Liver (tissue), 9 donors: ENCODE results near the gene CHRNB1. TPM values are rescaled to one million over a fixed set of nuclear protein-coding genes. Genes with fewer than 3 reads are reported as not detected.

ENCODE experiments used
- DNase-seq: peaks from one replicate; pipeline ENCODE4 v3.0.0-alpha.2; 2017; ENCODE audit warnings: low spot score
- H3K27ac ChIP-seq, 2 donors: one replicate each; pipeline ENCODE4 v1.7.0; 2013; ENCODE audit warnings: inconsistent platforms in 2 of 2, low read length in 2 of 2, control low read depth in 1 of 2, low read depth in 1 of 2, mild to moderate bottlenecking in 1 of 2
- H3K27me3 ChIP-seq, 4 donors: one replicate each; pipeline versions ENCODE4 v1.6.1 to v1.7.0; 2013; ENCODE audit warnings: low read length in 3 of 4, inconsistent platforms in 1 of 4, mild to moderate bottlenecking in 1 of 4, moderate library complexity in 1 of 4; ENCODE audit not compliant: control insufficient read depth in 4 of 4, insufficient read depth in 4 of 4
- H3K36me3 ChIP-seq, 4 donors: one replicate each; pipeline versions ENCODE4 v1.6.1 to v1.7.0; 2013; ENCODE audit warnings: low read length in 3 of 4, mild to moderate bottlenecking in 3 of 4, low read depth in 1 of 4, moderate library complexity in 1 of 4; ENCODE audit not compliant: control insufficient read depth in 4 of 4, insufficient read depth in 3 of 4
- H3K4me1 ChIP-seq, 4 donors: one replicate each; pipeline versions ENCODE4 v1.6.1 to v1.7.0; 2013; ENCODE audit warnings: low read length in 3 of 4, mild to moderate bottlenecking in 3 of 4, moderate library complexity in 1 of 4; ENCODE audit not compliant: control insufficient read depth in 4 of 4, insufficient read depth in 4 of 4
- H3K4me3 ChIP-seq, 3 donors: one replicate each; pipeline versions ENCODE4 v1.6.1 to v1.7.0; 2013; ENCODE audit warnings: low read length in 3 of 3, control low read depth in 1 of 3, low read depth in 1 of 3, mild to moderate bottlenecking in 1 of 3
- H3K9ac ChIP-seq, 2 donors: one replicate each; pipeline ENCODE4 v1.7.0; 2013; ENCODE audit warnings: low read length in 2 of 2, mild to moderate bottlenecking in 2 of 2, moderate library complexity in 2 of 2, control low read depth in 1 of 2, low read depth in 1 of 2
- H3K9me3 ChIP-seq, 4 donors: one replicate each; pipeline versions ENCODE4 v1.6.1 to v1.7.0; 2013; ENCODE audit warnings: low read length in 3 of 4; ENCODE audit not compliant: control insufficient read depth in 4 of 4
- ATF3 ChIP-seq: IDR thresholded peaks from 2 replicates; pipeline ENCODE4 v1.6.1; 2016; ENCODE audit warnings: antibody characterized with exemption
- CTCF ChIP-seq: fragments of 150-350 bp; IDR thresholded peaks from 2 replicates; pipeline ENCODE4 v1.5.1; 2017; ENCODE audit warnings: improper control_type of control experiment, low read depth, low read length; ENCODE audit not compliant: missing input control
- EGR1 ChIP-seq, 2 donors: IDR thresholded peaks; 2 replicates each; pipeline ENCODE4 v1.6.1; 2016 to 2018; ENCODE audit warnings: antibody characterized with exemption in 2 of 2, low read depth in 2 of 2
- FOXA1 ChIP-seq: IDR thresholded peaks from 2 replicates; pipeline ENCODE4 v1.6.1; 2016; ENCODE audit warnings: antibody characterized with exemption
- FOXA2 ChIP-seq: IDR thresholded peaks from 2 replicates; pipeline ENCODE4 v1.6.1; 2016; ENCODE audit warnings: antibody characterized with exemption
- GABPA ChIP-seq, 2 donors: IDR thresholded peaks in 1 of 2; conservative IDR thresholded peaks in 1 of 2; 2 replicates each; pipeline ENCODE4 v1.6.1; 2016; ENCODE audit warnings: antibody characterized with exemption in 2 of 2, mild to moderate bottlenecking in 1 of 2, moderate library complexity in 1 of 2
- HNF4A ChIP-seq, 2 donors: conservative IDR thresholded peaks; 2 replicates each; pipeline ENCODE4 v1.6.1; 2016; ENCODE audit warnings: antibody characterized with exemption in 2 of 2, mild to moderate bottlenecking in 2 of 2
- JUND ChIP-seq, 2 donors: IDR thresholded peaks; 2 replicates each; pipeline ENCODE4 v1.6.1; 2016; ENCODE audit warnings: antibody characterized with exemption in 2 of 2
- MAX ChIP-seq: IDR thresholded peaks from 2 replicates; pipeline ENCODE4 v1.6.1; 2016; ENCODE audit warnings: antibody characterized with exemption
- NR2F2 ChIP-seq: IDR thresholded peaks from 2 replicates; pipeline ENCODE4 v1.6.1; 2016; ENCODE audit warnings: antibody characterized with exemption
- RAD21 ChIP-seq, 2 donors: IDR thresholded peaks; 2 replicates each; pipeline ENCODE4 v1.6.1; 2016; ENCODE audit warnings: antibody characterized with exemption in 2 of 2, mild to moderate bottlenecking in 2 of 2
- REST ChIP-seq: IDR thresholded peaks from 2 replicates; pipeline ENCODE4 v1.6.1; 2016; ENCODE audit warnings: antibody characterized with exemption, mild to moderate bottlenecking
- RXRA ChIP-seq, 2 donors: IDR thresholded peaks; 2 replicates each; pipeline ENCODE4 v1.6.1; 2017 to 2018; ENCODE audit warnings: antibody characterized with exemption in 2 of 2, mild to moderate bottlenecking in 1 of 2
- SP1 ChIP-seq: IDR thresholded peaks from 2 replicates; pipeline ENCODE4 v1.6.1; 2018; ENCODE audit warnings: antibody characterized with exemption, mild to moderate bottlenecking
- WGBS: extraction: QIAGEN DNeasy Blood & Tissue Kit; methylation state at CpG from one replicate; pipeline ENCODE4 v1.1.7; 2013; 5-methylcytosine and 5-hydroxymethylcytosine counted together
- polyA plus RNA-seq, 2 donors: library from polyadenylated mRNA; stranded (reverse) in 1 of 2; unstranded in 1 of 2; fragments of 200-250 nt in 1 of 2; fragments of >200 nt in 1 of 2; fragmentation: Nextera tagmentation in 1 of 2; extraction: Ambion mirVana in 1 of 2; gene quantifications; one replicate each; pipeline versions ENCODE4 v1.2.1 to v1.2.3, GENCODE V29; 2013 to 2015
- total RNA-seq, 2 donors: library from RNA; depleted of rRNA; stranded (reverse); fragments of >200 nt; gene quantifications; one replicate each; pipeline ENCODE4 v1.2.3, GENCODE V29; 2014
- donor health status: healthy.
- donor health status: healthy.
- donor health status: healthy.
- donor health status: healthy.
- donor health status: healthy.

Gene CHRNB1
- total and polyA plus RNA-seq, 4 donors: 4.2 to 11.5 (median 7.2) TPM

- Histone ChIP-seq H3K4me3 (no peak overlapping the region), H3K9ac (no peak overlapping the region), H3K27ac (no peak overlapping the region), H3K36me3 (peaks cover 37 to 89% (median 73%) of the 10 kb centered on the region in 4 donors), H3K4me1 (no peaks in the 10 kb centered on the region), H3K9me3 (no peaks in the 10 kb centered on the region), H3K27me3 (no peaks in the 10 kb centered on the region)
- DNase-seq: no peak
- TF ChIP-seq NR2F2: no peak
- peak; percentile 44 to 65 for TF ChIP-seq RAD21 (IDR thresholded peaks at IDR 0.05)
- TF ChIP-seq HNF4A (conservative IDR thresholded peaks at IDR 0.05): no peak
- WGBS: 91% methylated on average over 14 of the region's 14 CpGs
Observed at GRCh38 chr17:7502987-7503386, 58.1 kb downstream of the CHRNB1 start.

- H3K4me3 ChIP-seq: no peak overlapping the region
Observed at GRCh38 chr17:7503521-7503920, 58.7 kb downstream of the CHRNB1 start.

More at GRCh38 chr17:7503521-7503920, 58.7 kb downstream of the CHRNB1 start:
- H3K27me3 ChIP-seq: no peaks in the 10 kb centered on the region
- DNase-seq: no peak
- WGBS: 96% methylated on average over 8 of the region's 8 CpGs
- no peak overlapping the region for H3K9ac ChIP-seq
- H3K36me3 ChIP-seq: peaks cover 37 to 89% (median 73%) of the 10 kb centered on the region in 4 donors
- TF ChIP-seq FOXA2 (no peak), RXRA (IDR thresholded peaks at IDR 0.05) (no peak), CTCF (no peak), FOXA1 (no peak), EGR1 (IDR thresholded peaks at IDR 0.05; ENCODE audit: low read depth in 2 of 2) (no peak), REST (no peak), JUND (IDR thresholded peaks at IDR 0.05) (no peak), MAX (no peak), NR2F2 (no peak), GABPA (IDR thresholded peaks at IDR 0.05 in 1 of 2, conservative IDR thresholded peaks at IDR 0.05 in 1 of 2) (no peak), ATF3 (no peak), SP1 (no peak)
- H3K27ac ChIP-seq: no peak overlapping the region
- H3K9me3 ChIP-seq: no peaks in the 10 kb centered on the region
- no peaks in the 10 kb centered on the region for H3K4me1 ChIP-seq

Other genes starting within 250 kb of the CHRNB1 start
Only the 30 nearest of the 40 such genes appear.
- 10 to 100 TPM in 1 of 2 donors, 1 to 10 TPM in 1; 3.0 to 20.2 TPM for gene CLDN7, start 182.6 kb upstream of the CHRNB1 start, total RNA-seq
- gene CLDN7, start 182.6 kb upstream of the CHRNB1 start, polyA plus RNA-seq: 10 to 100 TPM; 19.1 to 35.0 TPM
- 10 to 100 TPM in 1 of 2 donors, 1 to 10 TPM in 1; 1.2 to 10.6 TPM for gene SLC2A4, start 163.3 kb upstream of the CHRNB1 start, total RNA-seq
- 1 to 10 TPM in 1 of 2 donors, under 1 TPM in 1; 0.42 to 1.9 TPM for gene SLC2A4, start 163.3 kb upstream of the CHRNB1 start, polyA plus RNA-seq
- gene YBX2, start 150.4 kb upstream of the CHRNB1 start, total RNA-seq: under 1 TPM; 0.61 to 0.75 TPM
- gene YBX2, start 150.4 kb upstream of the CHRNB1 start, polyA plus RNA-seq: under 1 TPM; 0.33 to 0.53 TPM
- 100 to 1,000 TPM; 179 to 206 TPM for gene EIF5A, start 137.4 kb upstream of the CHRNB1 start, total RNA-seq
- 100 to 1,000 TPM; 399 to 506 TPM for gene EIF5A, start 137.4 kb upstream of the CHRNB1 start, polyA plus RNA-seq
- gene GPS2, start 129.7 kb upstream of the CHRNB1 start, total RNA-seq: 10 to 100 TPM; 20.8 TPM
- gene GPS2, start 129.7 kb upstream of the CHRNB1 start, polyA plus RNA-seq: 10 to 100 TPM; 24.7 to 43.1 TPM
- 10 to 100 TPM in 1 of 2 donors, 1 to 10 TPM in 1; 8.1 to 14.2 TPM for gene NEURL4, start 115.7 kb upstream of the CHRNB1 start, total RNA-seq
- 1 to 10 TPM in 1 of 2 donors, under 1 TPM in 1; 0.76 to 6.6 TPM for gene NEURL4, start 115.7 kb upstream of the CHRNB1 start, polyA plus RNA-seq
- 1 to 10 TPM; 4.9 to 7.4 TPM for gene ACAP1, start 108.5 kb upstream of the CHRNB1 start, total RNA-seq
- 1 to 10 TPM; 1.1 to 4.5 TPM for gene ACAP1, start 108.5 kb upstream of the CHRNB1 start, polyA plus RNA-seq
- gene KCTD11, start 92.9 kb upstream of the CHRNB1 start, total RNA-seq: 1 to 10 TPM in 1 of 2 donors, under 1 TPM in 1; 0.89 to 2.0 TPM
- gene KCTD11, start 92.9 kb upstream of the CHRNB1 start, polyA plus RNA-seq: 1 to 10 TPM in 1 of 2 donors, under 1 TPM in 1; 0.39 to 3.5 TPM
- not detected for gene TMEM95, start 89.9 kb upstream of the CHRNB1 start, total RNA-seq
- not detected for gene TMEM95, start 89.9 kb upstream of the CHRNB1 start, polyA plus RNA-seq
- gene TNK1, start 64.0 kb upstream of the CHRNB1 start, total RNA-seq: 1 to 10 TPM in 1 of 2 donors, under 1 TPM in 1; 0.05 to 3.2 TPM
- gene TNK1, start 64.0 kb upstream of the CHRNB1 start, polyA plus RNA-seq: 1 to 10 TPM; 1.9 to 3.5 TPM
- 1 to 10 TPM; 2.8 to 4.2 TPM for gene PLSCR3, start 50.5 kb upstream of the CHRNB1 start, total RNA-seq
- gene PLSCR3, start 50.5 kb upstream of the CHRNB1 start, polyA plus RNA-seq: 10 to 100 TPM in 1 of 2 donors, 1 to 10 TPM in 1; 4.0 to 10.9 TPM
- 100 to 1,000 TPM in 1 of 2 donors, 10 to 100 TPM in 1; 30.0 to 130 TPM for gene TMEM256, start 41.0 kb upstream of the CHRNB1 start, total RNA-seq
- 10 to 100 TPM; 95.6 to 99.8 TPM for gene TMEM256, start 41.0 kb upstream of the CHRNB1 start, polyA plus RNA-seq
- 1 to 10 TPM in 1 of 2 donors, under 1 TPM in 1; 0.47 to 1.3 TPM for gene NLGN2, start 37.2 kb upstream of the CHRNB1 start, total RNA-seq
- gene NLGN2, start 37.2 kb upstream of the CHRNB1 start, polyA plus RNA-seq: 1 to 10 TPM in 1 of 2 donors, under 1 TPM in 1; 0.24 to 2.4 TPM
- not detected for gene SPEM1, start 24.7 kb upstream of the CHRNB1 start, total RNA-seq
- not detected for gene SPEM1, start 24.7 kb upstream of the CHRNB1 start, polyA plus RNA-seq
- not detected for gene SPEM2, start 19.4 kb upstream of the CHRNB1 start, total RNA-seq
- gene SPEM2, start 19.4 kb upstream of the CHRNB1 start, polyA plus RNA-seq: not detected
- gene SPEM3, start 16.2 kb upstream of the CHRNB1 start, total RNA-seq: not detected
- not detected for gene SPEM3, start 16.2 kb upstream of the CHRNB1 start, polyA plus RNA-seq
- 1 to 10 TPM; 1.6 to 2.9 TPM for gene TMEM102, start 9.6 kb upstream of the CHRNB1 start, total RNA-seq
- gene TMEM102, start 9.6 kb upstream of the CHRNB1 start, polyA plus RNA-seq: 1 to 10 TPM; 1.6 to 3.3 TPM
- gene FGF11, start 5.5 kb upstream of the CHRNB1 start, total RNA-seq: under 1 TPM; 0.19 to 0.25 TPM
- gene FGF11, start 5.5 kb upstream of the CHRNB1 start, polyA plus RNA-seq: under 1 TPM; 0.17 to 0.21 TPM
- gene ZBTB4, start 34.6 kb downstream of the CHRNB1 start, total RNA-seq: 1 to 10 TPM; 4.6 to 6.0 TPM
- 1 to 10 TPM; 1.5 to 5.7 TPM for gene ZBTB4, start 34.6 kb downstream of the CHRNB1 start, polyA plus RNA-seq
- gene SLC35G6, start 36.4 kb downstream of the CHRNB1 start, total RNA-seq: not detected
- not detected for gene SLC35G6, start 36.4 kb downstream of the CHRNB1 start, polyA plus RNA-seq
- gene POLR2A, start 39.3 kb downstream of the CHRNB1 start, total RNA-seq: 10 to 100 TPM; 53.5 to 54.4 TPM
- 10 to 100 TPM; 13.3 to 16.2 TPM for gene POLR2A, start 39.3 kb downstream of the CHRNB1 start, polyA plus RNA-seq
- 1 to 10 TPM; 4.2 to 5.7 TPM for gene TNFSF12, start 104.0 kb downstream of the CHRNB1 start, total RNA-seq
- 10 to 100 TPM in 1 of 2 donors, 1 to 10 TPM in 1; 5.2 to 13.1 TPM for gene TNFSF12, start 104.0 kb downstream of the CHRNB1 start, polyA plus RNA-seq
- gene TNFSF13, start 113.7 kb downstream of the CHRNB1 start, total RNA-seq: 1 to 10 TPM; 1.4 to 4.6 TPM
- gene TNFSF13, start 113.7 kb downstream of the CHRNB1 start, polyA plus RNA-seq: 1 to 10 TPM; 4.4 to 9.3 TPM
- gene SENP3, start 116.9 kb downstream of the CHRNB1 start, total RNA-seq: 10 to 100 TPM; 21.3 to 29.2 TPM
- gene SENP3, start 116.9 kb downstream of the CHRNB1 start, polyA plus RNA-seq: 10 to 100 TPM in 1 of 2 donors, 1 to 10 TPM in 1; 4.9 to 18.2 TPM
- gene CD68, start 134.6 kb downstream of the CHRNB1 start, total RNA-seq: 10 to 100 TPM; 15.8 to 50.4 TPM
- gene CD68, start 134.6 kb downstream of the CHRNB1 start, polyA plus RNA-seq: 10 to 100 TPM; 14.2 to 88.6 TPM
- 100 to 1,000 TPM in 1 of 2 donors, 10 to 100 TPM in 1; 71.6 to 111 TPM for gene MPDU1, start 138.8 kb downstream of the CHRNB1 start, total RNA-seq
- gene MPDU1, start 138.8 kb downstream of the CHRNB1 start, polyA plus RNA-seq: 100 to 1,000 TPM in 1 of 2 donors, 10 to 100 TPM in 1; 55.3 to 136 TPM
- gene SOX15, start 145.0 kb downstream of the CHRNB1 start, total RNA-seq: under 1 TPM in 1 of 2 donors, not detected in 1; 0.17 TPM
- gene SOX15, start 145.0 kb downstream of the CHRNB1 start, polyA plus RNA-seq: under 1 TPM; 0.06 to 0.33 TPM
- gene FXR2, start 169.8 kb downstream of the CHRNB1 start, total RNA-seq: 10 to 100 TPM; 12.4 to 18.3 TPM
- gene FXR2, start 169.8 kb downstream of the CHRNB1 start, polyA plus RNA-seq: 10 to 100 TPM in 1 of 2 donors, 1 to 10 TPM in 1; 6.8 to 17.2 TPM
- gene SAT2, start 182.8 kb downstream of the CHRNB1 start, total RNA-seq: 10 to 100 TPM; 25.9 to 53.8 TPM
- 100 to 1,000 TPM; 158 to 181 TPM for gene SAT2, start 182.8 kb downstream of the CHRNB1 start, polyA plus RNA-seq
- 10 to 100 TPM in 1 of 2 donors, 1 to 10 TPM in 1; 3.5 to 15.3 TPM for gene SHBG, start 185.1 kb downstream of the CHRNB1 start, total RNA-seq
- gene SHBG, start 185.1 kb downstream of the CHRNB1 start, polyA plus RNA-seq: 10 to 100 TPM; 29.0 to 61.6 TPM